ENCODE measurements around the gene NET1. TPM values are rescaled to one million over a fixed set of nuclear protein-coding genes. Genes with fewer than 3 reads are reported as not detected.
A peak's percentile ranks its signal among the peaks of the same experiment; 100 is the strongest.

NET1 gene
- total RNA-seq, 4 donors from 2014 or later, result 50.9 to 151 (median 112) TPM

- TF ChIP-seq CTCF (IDR thresholded peaks at IDR 0.05), result no peak
- no peak for TF ChIP-seq POLR2A (IDR thresholded peaks at IDR 0.05)
- Histone ChIP-seq H3K4me1 (peaks cover 27 to 47% of the 10 kb centered on the region in 2 donors), H3K27ac (peak overlapping the region; percentile 48 to 80 (median 59)), H3K9me3 (no peaks in the 10 kb centered on the region), H3K4me3 (replicated peaks in 1 of 3) (peak overlapping the region in 2 of 3 donors; percentile 40 to 52), H3K36me3 (peaks cover 2 to 5% of the 10 kb centered on the region in 2 donors), H3K27me3 (no peaks in the 10 kb centered on the region)
- intact Hi-C loops (cut with DNase I), result loop anchor here (10.0 kb wide), 1 partner anchor 426 kb away; no protein-coding TSS in a partner anchor
- WGBS, 2 donors, result 58 to 62% methylated on average over 4 of the region's 4 CpGs
- DNase-seq, result no peak
Observed at GRCh38 chr10:5448333-5449001, 36.1 kb downstream of the NET1 start.

GRCh38 chr10:5449227-5449626, 36.9 kb downstream of the NET1 start:
- Histone ChIP-seq H3K27me3 (no peaks in the 10 kb centered on the region), H3K4me1 (peaks cover 32 to 52% of the 10 kb centered on the region in 2 donors), H3K9me3 (no peaks in the 10 kb centered on the region), H3K27ac (peak overlapping the region; percentile 40 to 80 (median 59)), H3K36me3 (peaks cover 6 to 8% of the 10 kb centered on the region in 2 donors), H3K4me3 (replicated peaks in 1 of 3) (peak overlapping the region in 1 of 3 donors; percentile 40)
- DNase-seq, result no peak
- 73 to 83% methylated on average over 2 of the region's 2 CpGs for WGBS, 2 donors
- TF ChIP-seq CTCF (IDR thresholded peaks at IDR 0.05), result no peak
- no peak for TF ChIP-seq POLR2A (IDR thresholded peaks at IDR 0.05)
- intact Hi-C loops (cut with DNase I), result loop anchor here (10.0 kb wide), 1 partner anchor 426 kb away; no protein-coding TSS in a partner anchor

- DNase-seq, result no peak
- peak in 1 of 6 experiments; percentile 13 for TF ChIP-seq CTCF (IDR thresholded peaks at IDR 0.05)
- TF ChIP-seq POLR2A (IDR thresholded peaks at IDR 0.05), result no peak
- peak overlapping the region; percentile 40 to 80 (median 59) for H3K27ac ChIP-seq
- H3K36me3 ChIP-seq, result peaks cover 10% of the 10 kb centered on the region in 2 donors
- peak overlapping the region in 1 of 3 donors; percentile 40 for H3K4me3 ChIP-seq (replicated peaks in 1 of 3)
- intact Hi-C loops (cut with DNase I), result loop anchor here (10.0 kb wide), 1 partner anchor 425 kb away; no protein-coding TSS in a partner anchor
- peaks cover 38 to 54% of the 10 kb centered on the region in 2 donors for H3K4me1 ChIP-seq
- no peaks in the 10 kb centered on the region for H3K9me3 ChIP-seq
- no peaks in the 10 kb centered on the region for H3K27me3 ChIP-seq
- 72 to 78% methylated on average over 8 of the region's 8 CpGs for WGBS, 2 donors
Observed at GRCh38 chr10:5449823-5450222, 37.5 kb downstream of the NET1 start.

- Histone ChIP-seq H3K9me3 (no peaks in the 10 kb centered on the region), H3K4me3 (replicated peaks in 1 of 3) (no peak overlapping the region), H3K4me1 (peaks cover 34 to 44% of the 10 kb centered on the region in 2 donors), H3K36me3 (peaks cover 11 to 19% of the 10 kb centered on the region in 2 donors), H3K27ac (peak overlapping the region; percentile 59 to 80 (median 76)), H3K27me3 (no peaks in the 10 kb centered on the region)
- 86 to 88% methylated on average over 4 of the region's 4 CpGs for WGBS, 2 donors
- TF ChIP-seq POLR2A (IDR thresholded peaks at IDR 0.05), result no peak
- no peak for TF ChIP-seq CTCF (IDR thresholded peaks at IDR 0.05)
- intact Hi-C loops (cut with DNase I), result no loop called here
- no peak for DNase-seq
Observed at GRCh38 chr10:5450605-5451384, 38.4 kb downstream of the NET1 start.

Measured in thyroid gland (tissue), 4 donors.